Measurements from ENCODE around the gene RHOT2.

The RHOT2 gene

GRCh38 chr16:671353-672131 is 3.6 kb downstream of the RHOT2 start:
- no peak for DNase-seq

- DNase-seq = no peak
Observed at GRCh38 chr16:672371-672770, 4.4 kb downstream of the RHOT2 start.

GRCh38 chr16:672851-673250 is 4.9 kb downstream of the RHOT2 start:
- no peak for DNase-seq

GRCh38 chr16:673399-673991 is 5.6 kb downstream of the RHOT2 start:
- no peak for DNase-seq

- no peak for DNase-seq
Observed at GRCh38 chr16:674214-674881, 6.4 kb downstream of the RHOT2 start.

- DNase-seq = peak; percentile 68
Observed at GRCh38 chr16:674968-675883, 7.3 kb downstream of the RHOT2 start, which contains the start of gene RHBDL1. RHBDL1 (plus strand) TSS chr16:675671; CDS start chr16:675791, 120 bp downstream.

- DNase-seq = no peak
Observed at GRCh38 chr16:675884-676564, 8.1 kb downstream of the RHOT2 start.

GRCh38 chr16:676565-676902 is 8.6 kb downstream of the RHOT2 start:
- no peak for DNase-seq

GRCh38 chr16:676913-677312 is 9.0 kb downstream of the RHOT2 start:
- no peak for DNase-seq

- no peak for DNase-seq
Observed at GRCh38 chr16:677316-678190, 9.6 kb downstream of the RHOT2 start.

- DNase-seq = no peak
Observed at GRCh38 chr16:678209-678857, 10.4 kb downstream of the RHOT2 start.

- peak; percentile 45 for DNase-seq
Observed at GRCh38 chr16:678858-679813, 11.2 kb downstream of the RHOT2 start.

- peak; percentile 80 for DNase-seq
Observed at GRCh38 chr16:679814-680624, 12.1 kb downstream of the RHOT2 start, which contains the start of gene STUB1. STUB1 (plus strand) TSS chr16:680410; CDS start chr16:680526, 116 bp downstream.

- no peak for DNase-seq
Observed at GRCh38 chr16:680625-680945, 12.7 kb downstream of the RHOT2 start.

GRCh38 chr16:680967-681745 is 13.2 kb downstream of the RHOT2 start:
- peak; percentile 53 for DNase-seq

- DNase-seq = no peak
Observed at GRCh38 chr16:681746-682427, 14.0 kb downstream of the RHOT2 start.

Data from MV-4-11 (cell line).